Nephron (organoid): Measurements from ENCODE around the gene COL4A1.
A peak's percentile ranks its signal among the peaks of the same experiment; 100 is the strongest.

Experiments
- H3K27ac Mint-ChIP-seq, 3 experiments: 2 replicates each; pipeline ENCODE4 v1.8.0; 2020; ENCODE audit warnings: mixed read lengths in 3 of 3, mild to moderate bottlenecking in 2 of 3, moderate library complexity in 1 of 3
- H3K27me3 Mint-ChIP-seq: 2 replicates; pipeline ENCODE4 v1.8.0; 2021; ENCODE audit warnings: low read depth, mild to moderate bottlenecking, moderate library complexity, mixed read lengths
- H3K36me3 Mint-ChIP-seq: 2 replicates; pipeline ENCODE4 v1.8.0; 2020; ENCODE audit warnings: low read depth, mixed read lengths
- H3K4me1 Mint-ChIP-seq: 2 replicates; pipeline ENCODE4 v1.8.0; 2020; ENCODE audit warnings: mixed read lengths
- H3K4me3 Mint-ChIP-seq, 3 experiments: 2 replicates each; pipeline ENCODE4 v1.8.0; 2020; ENCODE audit warnings: mild to moderate bottlenecking in 3 of 3, mixed read lengths in 3 of 3, moderate library complexity in 2 of 3
- H3K9me3 Mint-ChIP-seq: 2 replicates; pipeline ENCODE4 v1.8.0; 2020; ENCODE audit warnings: mixed read lengths
- CTCF ChIP-seq, 3 experiments: fragments of 200-600 bp; sonication (generic); IDR thresholded peaks; one replicate each; pipeline ENCODE4 v1.5.0; 2021; ENCODE audit warnings: antibody characterized with exemption in 3 of 3; ENCODE audit not compliant: unreplicated experiment in 3 of 3

Gene COL4A1

GRCh38 chr13:110251193-110251819 lies 55.7 kb downstream of the COL4A1 start:
- Mint-ChIP-seq H3K4me3 (no peak overlapping the region), H3K9me3 (no peaks in the 10 kb centered on the region), H3K4me1 (peaks cover 64% of the 10 kb centered on the region), H3K27ac (peak overlapping the region; percentile 31 to 74 (median 49)), H3K27me3 (peaks cover 3% of the 10 kb centered on the region), H3K36me3 (peaks cover 11% of the 10 kb centered on the region)
- TF ChIP-seq CTCF (IDR thresholded peaks at IDR 0.05; ENCODE audit: unreplicated experiment in 3 of 3): no peak

GRCh38 chr13:110250258-110250891 lies 56.6 kb downstream of the COL4A1 start:
- Mint-ChIP-seq H3K4me1 (peaks cover 62% of the 10 kb centered on the region), H3K27ac (peak overlapping the region; percentile 31 to 74 (median 49)), H3K4me3 (no peak overlapping the region), H3K27me3 (peaks cover 3% of the 10 kb centered on the region), H3K36me3 (peaks cover 8% of the 10 kb centered on the region), H3K9me3 (no peaks in the 10 kb centered on the region)
- no peak for TF ChIP-seq CTCF (IDR thresholded peaks at IDR 0.05; ENCODE audit: unreplicated experiment in 3 of 3)

- Mint-ChIP-seq H3K4me3 (no peak overlapping the region), H3K4me1 (peaks cover 62% of the 10 kb centered on the region), H3K27me3 (peaks cover 3% of the 10 kb centered on the region), H3K9me3 (no peaks in the 10 kb centered on the region), H3K27ac (peak overlapping the region; percentile 31 to 74 (median 49)), H3K36me3 (peaks cover 8% of the 10 kb centered on the region)
- no peak for TF ChIP-seq CTCF (IDR thresholded peaks at IDR 0.05; ENCODE audit: unreplicated experiment in 3 of 3)
These were observed 57.6 kb downstream of the COL4A1 start for GRCh38 chr13:110249326-110249725.

GRCh38 chr13:110248449-110249143 lies 58.4 kb downstream of the COL4A1 start:
- Mint-ChIP-seq H3K36me3 (peaks cover 8% of the 10 kb centered on the region), H3K27me3 (peaks cover 3% of the 10 kb centered on the region)
- no peak for TF ChIP-seq CTCF (IDR thresholded peaks at IDR 0.05; ENCODE audit: unreplicated experiment in 3 of 3)

GRCh38 chr13:110246530-110246929 lies 60.4 kb downstream of the COL4A1 start:
- peak overlapping the region; percentile 81 to 94 (median 86) for H3K27ac Mint-ChIP-seq
- H3K4me1 Mint-ChIP-seq: peaks cover 58% of the 10 kb centered on the region
- no peaks in the 10 kb centered on the region for H3K9me3 Mint-ChIP-seq
- H3K4me3 Mint-ChIP-seq: no peak overlapping the region
- TF ChIP-seq CTCF (IDR thresholded peaks at IDR 0.05; ENCODE audit: unreplicated experiment in 3 of 3): no peak
- H3K36me3 Mint-ChIP-seq: peaks cover 8% of the 10 kb centered on the region
- H3K27me3 Mint-ChIP-seq: peaks cover 3% of the 10 kb centered on the region

More at GRCh38 chr13:110248449-110249143, 58.4 kb downstream of the COL4A1 start:
- no peaks in the 10 kb centered on the region for H3K9me3 Mint-ChIP-seq
- H3K27ac Mint-ChIP-seq: peak overlapping the region; percentile 31 to 86 (median 81)
- H3K4me1 Mint-ChIP-seq: peaks cover 58% of the 10 kb centered on the region
- H3K4me3 Mint-ChIP-seq: no peak overlapping the region
